Trophoblast cell (in vitro differentiated cells and primary cell): ENCODE results near the gene KIF7.

Experiments used
- DNase-seq, 2 donors: peaks; one replicate each; pipeline ENCODE4 v3.0.0-alpha.2; 2016
- H2AFZ ChIP-seq: 2 replicates; pipeline ENCODE4 v1.6.1; 2013; ENCODE audit warnings: low read length, moderate library complexity, mild to moderate bottlenecking; ENCODE audit not compliant: insufficient read depth, poor library complexity
- H2AK5ac ChIP-seq: 2 replicates; pipeline ENCODE4 v1.6.1; 2013; ENCODE audit warnings: mild to moderate bottlenecking, low read length
- H2BK120ac ChIP-seq: 2 replicates; pipeline ENCODE4 v1.6.1; 2013; ENCODE audit warnings: low read length, mild to moderate bottlenecking, moderate library complexity; ENCODE audit not compliant: insufficient read depth, poor library complexity
- H2BK12ac ChIP-seq: 2 replicates; pipeline ENCODE4 v1.6.1; 2013; ENCODE audit warnings: mild to moderate bottlenecking, low read length, moderate library complexity
- H2BK5ac ChIP-seq: 2 replicates; pipeline ENCODE4 v1.6.1; 2013; ENCODE audit warnings: low read length, low read depth, moderate library complexity, mild to moderate bottlenecking; ENCODE audit not compliant: poor library complexity
- H3K14ac ChIP-seq: 2 replicates; pipeline ENCODE4 v1.6.1; 2013; ENCODE audit warnings: mild to moderate bottlenecking, low read length
- H3K18ac ChIP-seq: 2 replicates; pipeline ENCODE4 v1.6.1; 2013; ENCODE audit warnings: mild to moderate bottlenecking, low read length
- H3K23ac ChIP-seq: 2 replicates; pipeline ENCODE4 v1.6.1; 2013; ENCODE audit warnings: low read length
- H3K27ac ChIP-seq: 2 replicates; pipeline ENCODE4 v1.5.1; 2013; ENCODE audit warnings: low read depth, mild to moderate bottlenecking, inconsistent platforms, low read length, moderate library complexity
- H3K27me3 ChIP-seq: 2 replicates; pipeline ENCODE4 v1.6.1; 2013; ENCODE audit warnings: inconsistent platforms, mild to moderate bottlenecking, low read length, moderate library complexity; ENCODE audit not compliant: insufficient read depth
- H3K36me3 ChIP-seq, 2 experiments: 1 replicate in 1 of 2; 2 replicates in 1 of 2; pipeline ENCODE4 v1.6.1; 2013; ENCODE audit warnings: low read length in 2 of 2, mild to moderate bottlenecking in 2 of 2, moderate library complexity in 1 of 2; ENCODE audit not compliant: insufficient read depth in 2 of 2, control insufficient read depth in 1 of 2
- H3K4ac ChIP-seq: 2 replicates; pipeline ENCODE4 v1.6.1; 2013; ENCODE audit warnings: low read depth, mild to moderate bottlenecking, low read length, moderate library complexity
- H3K4me1 ChIP-seq, 2 experiments: 1 replicate in 1 of 2; 2 replicates in 1 of 2; pipeline ENCODE4 v1.6.1; 2013; ENCODE audit warnings: low read length in 2 of 2, mild to moderate bottlenecking in 2 of 2, moderate library complexity in 1 of 2; ENCODE audit not compliant: insufficient read depth in 2 of 2, control insufficient read depth in 1 of 2
- H3K4me2 ChIP-seq: 2 replicates; pipeline ENCODE4 v1.6.1; 2013; ENCODE audit warnings: inconsistent platforms, mild to moderate bottlenecking, low read length, moderate library complexity
- H3K4me3 ChIP-seq: 2 replicates; pipeline ENCODE4 v1.5.1; 2013; ENCODE audit warnings: mild to moderate bottlenecking, low read depth, low read length, inconsistent platforms
- H3K79me1 ChIP-seq: one replicate; pipeline ENCODE4 v1.6.1; 2013; ENCODE audit warnings: low read length
- H3K79me2 ChIP-seq: 2 replicates; pipeline ENCODE4 v1.6.1; 2013; ENCODE audit warnings: low read length, mild to moderate bottlenecking; ENCODE audit not compliant: control insufficient read depth, insufficient read depth, poor library complexity
- H3K9ac ChIP-seq: 2 replicates; pipeline ENCODE4 v1.6.1; 2013; ENCODE audit warnings: mild to moderate bottlenecking, low read length
- H3K9me3 ChIP-seq: 2 replicates; pipeline ENCODE4 v1.6.1; 2013; ENCODE audit warnings: low read depth, mild to moderate bottlenecking, control low read depth, inconsistent platforms, low read length; ENCODE audit not compliant: insufficient read depth
- H4K12ac ChIP-seq: 2 replicates; pipeline ENCODE4 v1.6.1; 2013; ENCODE audit warnings: low read depth, mild to moderate bottlenecking, low read length, moderate library complexity
- H4K8ac ChIP-seq: 2 replicates; pipeline ENCODE4 v1.6.1; 2013; ENCODE audit warnings: low read depth, mild to moderate bottlenecking, low read length, moderate library complexity
- H4K91ac ChIP-seq: one replicate; pipeline ENCODE4 v1.6.1; 2013; ENCODE audit warnings: low read depth, mild to moderate bottlenecking, low read length, moderate library complexity
- WGBS: extraction: QIAGEN DNeasy Blood & Tissue Kit; methylation state at CpG from one replicate; pipeline ENCODE4 v1.1.7; 2013; ENCODE audit warnings: missing lambda C conversion rate; ENCODE audit not compliant: insufficient read length, insufficient coverage; ENCODE audit errors: extremely low coverage; 5-methylcytosine and 5-hydroxymethylcytosine counted together

The KIF7 gene

GRCh38 chr15:89628806-89629715 is 26.2 kb downstream of the KIF7 start:
- Histone ChIP-seq H3K27me3 (no peaks in the 10 kb centered on the region), H2BK5ac (no peak overlapping the region), H2BK12ac (no peak overlapping the region), H3K27ac (no peak overlapping the region), H3K18ac (no peak overlapping the region), H3K14ac (no peak overlapping the region), H3K4me2 (no peak overlapping the region), H3K79me2 (no peaks in the 10 kb centered on the region), H3K36me3 (peaks cover 83 to 92% of the 10 kb centered on the region in 2 experiments), H3K9ac (no peak overlapping the region), H3K4me3 (no peak overlapping the region), H4K8ac (no peak overlapping the region), H3K23ac (no peak overlapping the region), H2BK120ac (no peak overlapping the region), H3K79me1 (no peaks in the 10 kb centered on the region), H4K91ac (no peak overlapping the region), H3K4me1 (no peaks in the 10 kb centered on the region), H3K9me3 (peaks cover 22% of the 10 kb centered on the region), H3K4ac (no peak overlapping the region), H4K12ac (no peak overlapping the region), H2AK5ac (no peak overlapping the region), H2AFZ (no peak overlapping the region)
- DNase-seq = no peak
- no CpG with 5 or more reads among the region's 30 CpGs for WGBS

- Histone ChIP-seq H3K36me3 (peaks cover 82 to 92% of the 10 kb centered on the region in 2 experiments), H2BK5ac (no peak overlapping the region), H4K8ac (no peak overlapping the region), H3K4me2 (no peak overlapping the region), H3K4ac (no peak overlapping the region), H3K27me3 (no peaks in the 10 kb centered on the region), H2AK5ac (no peak overlapping the region), H3K18ac (no peak overlapping the region), H4K12ac (no peak overlapping the region), H3K79me1 (no peaks in the 10 kb centered on the region), H3K4me1 (no peaks in the 10 kb centered on the region), H3K79me2 (no peaks in the 10 kb centered on the region), H3K14ac (no peak overlapping the region), H2AFZ (no peak overlapping the region), H3K23ac (no peak overlapping the region), H3K9ac (no peak overlapping the region), H2BK12ac (no peak overlapping the region), H4K91ac (no peak overlapping the region), H3K9me3 (peaks cover 17% of the 10 kb centered on the region), H3K4me3 (no peak overlapping the region), H3K27ac (no peak overlapping the region), H2BK120ac (no peak overlapping the region)
- WGBS = no CpG with 5 or more reads among the region's 21 CpGs
- DNase-seq = no peak
Observed at GRCh38 chr15:89628301-89628700, 27.0 kb downstream of the KIF7 start.

- Histone ChIP-seq H3K79me2 (no peaks in the 10 kb centered on the region), H3K9ac (no peak overlapping the region), H2AK5ac (no peak overlapping the region), H3K27ac (no peak overlapping the region), H4K8ac (no peak overlapping the region), H3K4ac (no peak overlapping the region), H3K79me1 (no peaks in the 10 kb centered on the region), H3K4me1 (no peaks in the 10 kb centered on the region), H2BK120ac (no peak overlapping the region), H2BK5ac (no peak overlapping the region), H4K12ac (no peak overlapping the region), H3K27me3 (no peaks in the 10 kb centered on the region), H3K9me3 (peaks cover 11% of the 10 kb centered on the region), H3K23ac (no peak overlapping the region), H3K4me3 (no peak overlapping the region), H3K4me2 (no peak overlapping the region), H3K36me3 (peaks cover 78 to 88% of the 10 kb centered on the region in 2 experiments), H2AFZ (no peak overlapping the region), H3K18ac (no peak overlapping the region), H2BK12ac (no peak overlapping the region), H3K14ac (no peak overlapping the region), H4K91ac (no peak overlapping the region)
- no peak for DNase-seq
- WGBS = no CpG with 5 or more reads among the region's 8 CpGs
Observed at GRCh38 chr15:89627256-89627970, 27.9 kb downstream of the KIF7 start.

GRCh38 chr15:89625716-89626115 is 29.6 kb downstream of the KIF7 start:
- Histone ChIP-seq H3K4me1 (no peaks in the 10 kb centered on the region), H2BK120ac (no peak overlapping the region), H2BK5ac (no peak overlapping the region), H4K91ac (no peak overlapping the region), H2BK12ac (no peak overlapping the region), H3K9me3 (peaks cover 4% of the 10 kb centered on the region), H3K9ac (no peak overlapping the region), H3K79me1 (no peaks in the 10 kb centered on the region), H4K8ac (no peak overlapping the region), H2AFZ (no peak overlapping the region), H3K27me3 (no peaks in the 10 kb centered on the region), H3K4me2 (no peak overlapping the region), H3K79me2 (no peaks in the 10 kb centered on the region), H3K4me3 (no peak overlapping the region), H3K23ac (no peak overlapping the region), H3K18ac (no peak overlapping the region), H4K12ac (no peak overlapping the region), H2AK5ac (no peak overlapping the region), H3K27ac (no peak overlapping the region), H3K36me3 (peaks cover 73 to 85% of the 10 kb centered on the region in 2 experiments), H3K4ac (no peak overlapping the region), H3K14ac (no peak overlapping the region)
- DNase-seq = no peak
- no CpG with 5 or more reads among the region's 9 CpGs for WGBS
